Stimulated activated CD4-positive, alpha-beta T cell treated with anti-CD3 and anti-CD28 coated beads, Interleukin-4, amount 100 ng/mL, for 48 hours (primary cell): ENCODE data around the gene BLM.

Experiments
- DNase-seq, 2 donors: peaks; one replicate each; pipeline ENCODE4 v3.0.0-alpha.2; 2020; ENCODE audit warnings: low read depth in 2 of 2

The BLM gene

DNA sequence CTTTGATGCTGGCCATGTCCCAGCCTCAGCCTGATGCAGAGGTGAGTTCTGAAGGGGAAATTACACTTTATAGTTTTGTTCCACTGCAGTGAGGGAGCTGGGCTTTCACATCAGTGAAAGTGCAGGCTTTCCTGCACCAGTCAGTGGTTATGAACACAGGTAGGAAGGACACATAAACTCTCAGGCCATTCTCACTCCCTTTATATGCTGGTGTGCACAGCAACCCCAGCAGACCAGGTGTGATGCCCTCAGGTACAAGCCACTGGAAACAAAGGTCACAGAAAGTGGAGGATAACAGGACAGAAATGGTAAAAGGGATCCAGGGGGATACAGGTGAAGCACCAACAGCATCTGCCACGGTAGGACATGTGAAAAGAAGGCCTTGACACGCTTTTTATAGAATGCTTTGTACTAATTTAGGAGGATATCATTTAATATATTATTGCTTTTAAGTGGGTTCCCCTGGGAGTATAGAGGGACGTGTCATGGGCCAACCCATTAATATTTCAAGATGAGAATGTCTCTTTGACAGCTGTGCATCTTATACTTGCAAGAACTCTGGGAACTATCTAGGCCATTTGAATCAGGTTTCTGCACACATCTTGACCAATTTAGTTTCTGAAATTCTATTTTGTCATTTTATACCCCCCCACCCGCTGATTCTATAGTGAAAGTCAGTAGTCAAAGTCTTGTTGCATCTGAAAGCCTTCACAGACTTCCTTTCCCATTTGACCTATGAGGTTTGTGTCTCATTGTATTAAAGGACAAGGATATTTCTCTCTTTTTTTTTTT, 25.0 kb upstream of the BLM start:
- DNase-seq = no peak

DNA sequence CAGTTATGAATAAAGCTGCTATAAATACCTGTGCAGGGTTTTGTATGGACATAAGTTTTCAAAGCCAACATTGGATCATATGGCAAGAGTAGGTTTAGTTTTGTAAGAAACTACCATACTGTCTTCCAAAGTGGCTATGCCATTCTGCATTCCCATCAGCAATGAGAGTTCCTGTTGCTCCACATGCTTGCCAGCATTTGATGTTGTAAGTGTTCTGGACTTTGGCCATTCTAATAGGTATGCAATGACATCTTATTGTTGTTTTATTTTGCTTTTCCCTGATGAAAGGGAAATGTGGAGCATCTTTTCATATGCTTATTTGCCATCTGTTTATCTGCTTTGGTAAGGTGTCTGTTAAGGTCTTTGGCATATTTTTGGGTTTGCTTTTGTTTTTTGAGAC, 22.2 kb upstream of the BLM start:
- no peak for DNase-seq

GRCh38 chr15:90697175-90697574, 20.0 kb upstream of the BLM start:
- DNase-seq = no peak

- DNase-seq = no peak
Observed at GRCh38 chr15:90698629-90699028, 18.5 kb upstream of the BLM start.

DNA sequence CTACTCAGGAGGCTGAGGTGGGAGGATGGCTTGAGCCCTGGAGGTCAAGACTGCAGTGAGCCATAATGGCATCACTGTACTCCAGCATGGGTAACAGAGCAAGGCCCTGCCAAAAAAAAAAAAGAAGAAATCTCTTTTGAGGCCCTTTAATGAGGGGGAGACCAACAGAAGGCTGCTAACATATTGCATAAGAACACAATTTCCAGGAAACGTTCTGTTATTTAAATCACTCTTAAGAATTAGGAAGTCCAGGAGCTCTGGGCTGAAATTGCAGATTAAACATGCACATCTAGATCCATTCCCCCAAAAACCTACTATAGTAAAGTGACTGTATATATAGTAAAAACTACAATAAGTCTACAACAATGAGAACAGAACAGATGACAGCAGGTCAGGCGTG, 16.1 kb upstream of the BLM start:
- DNase-seq = no peak

GRCh38 chr15:90701880-90702630, 15.1 kb upstream of the BLM start:
- DNase-seq = no peak

- DNase-seq = no peak
Observed at GRCh38 chr15:90703455-90703854, 13.7 kb upstream of the BLM start.

DNA sequence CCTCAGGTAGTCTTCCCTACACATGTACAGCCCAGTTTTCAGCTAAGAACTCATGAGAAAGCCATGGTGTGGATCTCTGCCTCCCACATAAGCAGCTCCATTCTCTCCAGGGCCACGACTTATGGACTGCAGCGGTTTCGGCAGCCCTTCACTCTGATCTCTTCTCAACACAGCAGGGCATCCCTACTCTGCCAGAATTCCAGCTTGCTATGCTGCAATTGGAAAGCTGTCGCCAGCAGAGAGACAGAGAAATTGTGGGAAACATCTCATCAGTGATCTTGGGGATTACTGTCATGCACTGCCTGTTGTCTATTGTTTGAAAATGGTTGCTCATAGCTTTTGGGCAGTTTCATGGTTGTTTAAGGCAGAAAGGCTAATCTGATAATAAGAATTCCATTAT, 11.9 kb upstream of the BLM start:
- DNase-seq = no peak

DNA sequence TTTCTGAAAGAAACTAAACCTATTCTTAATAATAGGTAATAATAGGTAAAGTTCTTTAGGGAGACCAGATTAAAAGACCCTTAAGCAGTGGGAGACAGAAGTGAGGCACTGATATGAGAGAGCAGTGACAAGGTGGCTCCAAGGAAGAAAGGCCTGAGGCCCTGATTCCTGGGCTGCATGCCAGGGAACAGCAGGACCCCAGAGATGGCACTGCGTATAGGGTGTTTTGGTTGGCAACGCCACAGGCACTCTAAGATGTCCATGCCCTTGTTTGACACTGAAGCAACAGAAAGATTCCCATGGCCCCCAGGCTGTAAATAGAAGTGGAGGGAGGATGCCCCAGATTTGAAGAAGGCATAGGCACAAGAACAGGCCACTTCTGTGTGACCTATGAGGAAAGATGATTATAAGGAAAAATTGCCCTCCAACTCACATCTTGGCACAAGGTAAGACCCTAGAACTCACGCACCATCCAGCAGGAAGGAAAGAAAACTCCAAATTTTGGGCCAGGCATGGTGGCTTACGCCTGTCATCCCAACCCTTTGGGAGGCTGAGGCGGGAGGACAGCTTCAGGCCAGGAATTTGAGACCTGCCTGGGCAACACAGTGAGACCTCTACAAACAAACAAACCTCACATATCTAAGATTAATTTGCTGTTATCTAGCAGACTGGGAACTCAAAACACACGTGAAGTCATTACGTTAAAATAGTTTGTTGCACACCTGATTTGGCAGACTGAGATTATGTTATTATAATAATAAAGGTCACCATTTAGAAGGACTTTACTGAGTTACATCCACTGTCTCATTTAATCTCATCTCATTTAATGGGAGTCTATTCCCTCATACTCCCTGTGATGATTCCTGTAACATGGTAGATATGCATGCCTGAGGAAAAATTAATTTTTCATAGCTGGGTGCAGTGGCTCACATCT, 10.5 kb upstream of the BLM start:
- DNase-seq = no peak

- no peak for DNase-seq
Observed at GRCh38 chr15:90707489-90707888, 9.7 kb upstream of the BLM start.

DNA sequence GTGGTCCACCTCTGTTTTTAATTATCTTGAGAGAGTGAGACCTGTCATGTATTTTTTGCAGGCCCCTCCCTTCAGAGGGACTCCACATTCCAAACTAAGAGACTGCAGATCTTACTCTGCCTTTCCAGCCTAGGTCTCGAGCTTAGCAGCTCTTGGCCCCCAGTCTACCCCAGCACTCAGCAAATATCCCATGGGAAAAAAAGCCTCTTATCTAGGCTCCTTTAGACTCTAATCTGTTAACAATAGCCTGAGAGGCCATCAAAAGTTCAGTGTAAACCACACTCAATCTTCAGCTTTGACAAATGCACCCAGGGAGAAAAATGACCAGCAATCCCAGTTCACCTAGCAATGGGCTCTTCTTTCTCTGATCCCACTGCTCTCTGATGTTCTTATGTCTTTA, 8.6 kb upstream of the BLM start:
- no peak for DNase-seq

GRCh38 chr15:90709278-90709677, 7.9 kb upstream of the BLM start:
- DNase-seq = no peak

DNA sequence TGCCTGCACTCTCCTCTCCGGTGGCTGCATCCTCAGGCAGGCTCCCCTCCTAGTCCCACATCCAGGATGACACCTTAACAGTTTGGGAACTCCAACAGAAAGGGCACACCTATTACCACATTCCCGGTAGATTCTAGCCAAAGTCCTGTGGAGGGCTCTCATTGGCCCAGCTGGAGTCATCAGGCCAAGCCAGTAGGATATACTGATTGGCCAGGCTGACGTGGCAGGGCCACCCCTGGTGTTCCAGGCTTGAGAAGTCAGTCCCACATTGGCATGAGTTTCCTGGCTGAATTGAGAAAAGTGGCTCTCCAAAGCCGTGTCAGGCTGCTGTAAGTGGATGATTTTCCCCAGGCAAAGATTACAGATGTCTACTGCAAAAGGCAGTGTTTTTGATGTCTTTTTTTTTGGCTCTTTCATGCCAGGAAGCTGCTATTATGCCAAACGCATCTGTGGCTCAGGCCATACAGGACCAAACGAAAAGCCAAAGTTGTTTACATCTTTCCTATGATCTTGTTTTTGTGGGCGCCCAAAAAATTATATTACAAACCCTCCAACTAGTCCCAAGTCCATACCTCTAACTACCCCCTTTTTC, 6.6 kb upstream of the BLM start:
- DNase-seq = no peak

DNA sequence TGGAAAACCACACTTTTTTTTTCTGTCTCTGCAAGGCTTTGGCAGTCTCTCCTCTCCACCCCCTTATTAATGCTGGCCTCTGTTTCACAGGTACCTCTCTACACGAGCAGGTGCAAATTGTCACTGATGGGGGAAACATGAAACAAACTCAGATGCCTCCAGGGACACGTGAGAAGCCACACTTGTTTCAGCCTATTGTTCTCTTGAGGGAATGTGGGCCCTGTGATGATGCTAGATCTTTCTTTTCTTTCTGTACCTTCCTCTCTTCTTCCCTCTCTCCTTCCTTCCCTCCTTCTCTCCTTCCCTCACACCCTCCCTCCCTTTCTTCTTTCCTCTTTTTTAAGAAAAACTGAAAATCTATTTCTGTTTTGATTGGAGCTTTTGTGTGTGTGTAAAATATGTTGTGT, 5.7 kb upstream of the BLM start:
- no peak for DNase-seq

DNA sequence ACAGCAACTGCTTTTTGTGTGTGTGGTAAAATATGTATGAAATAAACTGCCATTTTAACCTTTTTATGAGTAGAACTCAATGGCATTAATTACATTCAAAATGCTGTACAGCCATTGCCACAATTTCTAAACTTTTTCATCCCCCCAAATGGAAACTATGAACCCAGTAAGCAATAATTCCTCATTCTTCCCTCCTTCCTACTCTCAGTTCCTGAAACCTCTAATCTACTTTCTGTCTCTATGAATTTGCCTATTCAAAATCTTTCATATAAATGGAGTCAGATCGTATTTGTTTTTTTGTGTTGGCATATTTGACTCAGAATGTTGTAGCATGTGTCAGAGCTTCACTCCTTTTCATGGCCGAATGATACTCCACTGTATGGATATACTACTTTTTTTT, 5.3 kb upstream of the BLM start:
- DNase-seq = no peak

- no peak for DNase-seq
Observed at GRCh38 chr15:90713081-90713480, 4.1 kb upstream of the BLM start.

DNA sequence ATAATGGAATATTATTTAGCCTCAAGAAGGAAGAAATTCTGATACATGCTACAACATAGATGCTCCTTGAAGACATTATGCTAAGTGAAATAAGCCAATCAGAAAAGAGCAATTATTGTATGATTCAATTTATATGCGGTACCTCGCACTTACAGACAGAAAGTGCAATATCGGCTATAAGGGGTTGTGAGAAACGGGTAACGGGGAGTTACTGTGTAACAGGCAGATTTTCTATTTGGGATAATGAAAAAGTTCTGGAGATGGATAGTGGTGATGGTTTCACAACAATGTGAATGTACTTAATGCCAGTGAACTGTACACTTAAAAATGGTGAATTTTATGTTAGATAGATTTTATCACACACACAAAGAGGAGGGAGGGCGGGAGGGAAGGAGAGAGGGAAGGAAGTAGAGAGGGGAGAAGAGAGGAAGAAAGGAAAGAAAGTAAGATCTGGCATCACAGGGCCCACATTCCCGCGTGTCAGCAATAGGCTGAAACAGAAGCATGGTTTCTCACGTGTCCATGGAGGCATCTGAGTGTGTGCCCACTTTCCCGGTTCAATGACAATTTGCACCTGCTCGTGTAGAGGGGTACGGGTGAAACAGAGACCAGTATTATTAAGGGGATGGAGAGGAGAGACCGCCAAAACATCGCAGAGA, 700 bp upstream of the BLM start:
- no peak for DNase-seq

- DNase-seq = no peak
Observed at GRCh38 chr15:90718232-90718631, 1.1 kb downstream of the BLM start.

DNA sequence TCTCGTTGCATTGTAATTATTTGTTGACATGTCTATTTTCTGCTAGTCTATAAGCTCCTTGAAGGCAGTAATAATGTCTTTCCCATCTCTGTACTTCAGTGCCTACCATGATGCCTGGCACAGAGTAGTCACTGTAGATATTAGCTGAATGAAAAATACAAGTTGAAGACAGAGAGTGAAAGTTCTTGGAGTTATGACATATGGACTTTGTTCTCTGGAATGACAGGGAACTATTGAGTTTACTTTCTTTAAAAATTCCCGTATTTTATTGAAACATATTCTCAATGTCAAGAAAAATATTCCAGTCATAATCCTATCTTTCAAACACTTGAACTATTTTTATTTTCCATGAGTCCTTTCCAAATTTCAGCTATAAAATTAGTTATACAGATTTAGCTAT, 3.0 kb downstream of the BLM start:
- no peak for DNase-seq

GRCh38 chr15:90729261-90729660, 12.1 kb downstream of the BLM start:
- no peak for DNase-seq

DNA sequence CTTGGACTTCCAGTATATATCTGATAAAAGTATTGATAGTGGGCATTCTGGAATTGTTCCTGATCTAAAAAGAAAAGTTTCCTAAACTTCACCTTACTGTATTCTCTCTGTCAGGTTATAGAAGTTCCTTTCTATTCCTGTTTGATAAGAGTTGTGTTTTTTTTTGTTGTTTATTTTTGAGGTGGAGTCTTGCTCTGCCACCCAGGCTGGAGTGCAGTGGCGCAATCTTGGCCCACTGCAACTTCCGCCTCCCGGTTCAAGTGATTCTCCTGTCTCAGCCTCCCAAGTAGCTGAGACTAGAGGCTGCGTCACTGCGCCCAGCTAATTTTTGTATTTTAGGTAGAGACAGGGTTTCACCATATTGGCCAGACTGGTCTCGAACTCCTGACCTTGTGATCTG, 13.1 kb downstream of the BLM start:
- no peak for DNase-seq
